ENCODE results near the gene REC114. TPM values are rescaled to one million over a fixed set of nuclear protein-coding genes. Genes with fewer than 3 reads are reported as not detected.
A peak's percentile ranks its signal among the peaks of the same experiment; 100 is the strongest.

Gene REC114
- total RNA-seq, 1 donor from 2014 or later = not detected

DNA sequence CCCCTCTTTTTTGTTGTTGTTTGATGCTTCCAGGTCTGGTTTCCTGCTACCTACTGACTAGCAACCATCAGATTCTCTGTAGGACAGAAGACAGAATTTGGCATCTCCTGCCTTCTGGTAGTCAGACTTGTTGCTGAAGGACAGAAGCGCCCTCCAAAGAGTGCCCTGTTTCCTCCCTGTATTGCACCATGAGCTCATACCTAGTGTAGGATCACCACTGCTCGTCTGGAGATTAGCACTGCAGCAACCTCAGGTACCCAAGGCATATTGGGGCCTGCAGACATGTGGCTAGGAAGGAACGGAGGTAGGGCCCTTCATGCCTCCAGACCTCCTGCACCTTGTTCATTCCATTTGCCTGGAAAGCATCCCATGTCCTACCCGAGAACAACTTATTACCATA lies 112.1 kb downstream of the REC114 start:
- H3K27me3 ChIP-seq (ENCODE audit: control insufficient read depth, insufficient read depth, low read length) = no peaks in the 10 kb centered on the region
- TF ChIP-seq, protein P1, sequence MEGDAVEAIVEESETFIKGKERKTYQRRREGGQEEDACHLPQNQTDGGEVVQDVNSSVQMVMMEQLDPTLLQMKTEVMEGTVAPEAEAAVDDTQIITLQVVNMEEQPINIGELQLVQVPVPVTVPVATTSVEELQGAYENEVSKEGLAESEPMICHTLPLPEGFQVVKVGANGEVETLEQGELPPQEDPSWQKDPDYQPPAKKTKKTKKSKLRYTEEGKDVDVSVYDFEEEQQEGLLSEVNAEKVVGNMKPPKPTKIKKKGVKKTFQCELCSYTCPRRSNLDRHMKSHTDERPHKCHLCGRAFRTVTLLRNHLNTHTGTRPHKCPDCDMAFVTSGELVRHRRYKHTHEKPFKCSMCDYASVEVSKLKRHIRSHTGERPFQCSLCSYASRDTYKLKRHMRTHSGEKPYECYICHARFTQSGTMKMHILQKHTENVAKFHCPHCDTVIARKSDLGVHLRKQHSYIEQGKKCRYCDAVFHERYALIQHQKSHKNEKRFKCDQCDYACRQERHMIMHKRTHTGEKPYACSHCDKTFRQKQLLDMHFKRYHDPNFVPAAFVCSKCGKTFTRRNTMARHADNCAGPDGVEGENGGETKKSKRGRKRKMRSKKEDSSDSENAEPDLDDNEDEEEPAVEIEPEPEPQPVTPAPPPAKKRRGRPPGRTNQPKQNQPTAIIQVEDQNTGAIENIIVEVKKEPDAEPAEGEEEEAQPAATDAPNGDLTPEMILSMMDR (IDR thresholded peaks at IDR 0.05; ENCODE audit: insufficient read depth, low read length, poor library complexity, severe bottlenecking) = no peak
- H3K4me3 ChIP-seq (ENCODE audit: low read depth, low read length) = no peak overlapping the region
- H3K36me3 ChIP-seq (ENCODE audit: control insufficient read depth, insufficient read depth, low read length) = no peaks in the 10 kb centered on the region
- DNase-seq (ENCODE audit: low read depth) = no peak

DNA sequence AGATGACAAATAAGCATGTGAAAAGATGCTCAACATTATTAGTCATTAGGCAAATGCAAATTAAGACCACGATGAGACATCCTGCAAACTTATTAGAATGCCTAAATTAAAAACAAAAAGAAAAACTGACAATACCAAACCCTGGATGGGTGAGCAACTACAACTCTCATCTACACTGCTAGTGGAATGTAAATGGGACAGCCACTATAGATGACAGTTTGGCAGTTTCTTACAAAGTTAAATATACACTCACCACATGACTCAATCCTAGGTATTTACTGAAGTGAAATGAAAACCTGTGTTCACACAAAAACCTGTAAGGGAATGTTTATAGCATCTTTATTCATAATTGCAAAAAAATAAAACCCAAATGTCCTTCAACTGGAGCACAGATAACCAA lies 115.6 kb downstream of the REC114 start:
- H3K4me3 ChIP-seq (ENCODE audit: low read depth, low read length) = no peak overlapping the region
- H3K36me3 ChIP-seq (ENCODE audit: control insufficient read depth, insufficient read depth, low read length) = no peaks in the 10 kb centered on the region
- H3K27me3 ChIP-seq (ENCODE audit: control insufficient read depth, insufficient read depth, low read length) = no peaks in the 10 kb centered on the region
- TF ChIP-seq, protein P1 (IDR thresholded peaks at IDR 0.05; ENCODE audit: insufficient read depth, low read length, poor library complexity, severe bottlenecking) = no peak
- DNase-seq (ENCODE audit: low read depth) = no peak

DNA sequence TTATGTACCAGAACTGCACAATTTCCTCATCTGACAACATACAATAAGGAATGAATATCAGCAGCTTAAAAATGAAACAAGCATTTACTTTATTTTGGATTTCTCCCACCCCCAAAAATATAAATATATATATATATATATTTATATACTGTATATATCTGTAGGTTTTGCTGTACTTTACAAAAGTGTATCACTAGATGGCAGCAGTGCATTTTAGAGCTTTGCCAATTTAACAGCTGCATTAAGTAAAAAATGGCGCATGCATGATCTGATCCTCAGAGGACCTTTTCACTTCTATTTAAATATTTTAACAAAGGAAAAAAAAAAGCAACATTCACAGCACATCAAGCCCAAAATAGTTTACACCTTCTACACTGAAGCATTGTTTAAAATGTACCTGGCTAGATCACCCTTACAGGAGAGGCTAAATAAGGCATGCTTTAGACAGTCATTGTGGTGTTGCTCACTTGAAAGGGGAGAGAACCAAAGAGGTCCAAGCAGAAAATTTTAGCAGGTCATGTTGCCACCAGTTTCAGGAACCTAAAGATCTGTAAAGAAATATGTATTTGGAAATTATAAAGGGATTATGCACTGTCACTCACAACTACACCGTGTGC lies 117.6 kb downstream of the REC114 start:
- Histone ChIP-seq H3K4me3 (ENCODE audit: low read depth, low read length) (no peak overlapping the region), H3K27me3 (ENCODE audit: control insufficient read depth, insufficient read depth, low read length) (no peaks in the 10 kb centered on the region), H3K36me3 (ENCODE audit: control insufficient read depth, insufficient read depth, low read length) (no peaks in the 10 kb centered on the region)
- TF ChIP-seq, protein P1 (IDR thresholded peaks at IDR 0.05; ENCODE audit: insufficient read depth, low read length, poor library complexity, severe bottlenecking) = peak; percentile 44
- DNase-seq (ENCODE audit: low read depth) = peak; percentile 47

DNA sequence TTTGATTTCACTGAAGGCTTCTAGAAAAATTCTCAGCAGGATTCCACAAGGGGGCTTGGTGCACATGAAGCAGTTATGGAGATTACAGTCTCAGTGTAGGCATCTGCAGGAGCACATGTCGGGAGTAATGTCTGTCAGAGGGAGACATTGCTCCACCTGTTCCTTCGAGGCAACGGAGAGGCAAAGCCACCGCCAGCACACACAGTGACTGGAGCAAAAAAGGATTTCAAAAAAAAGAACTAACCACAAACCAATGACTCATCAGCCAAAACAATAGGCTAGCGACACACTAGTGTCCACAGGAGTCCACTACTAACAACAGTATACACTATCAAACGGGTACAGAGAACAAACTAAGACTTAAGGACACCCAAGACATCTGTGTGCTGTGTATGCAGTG lies 121.3 kb downstream of the REC114 start:
- Histone ChIP-seq H3K27me3 (ENCODE audit: control insufficient read depth, insufficient read depth, low read length) (no peaks in the 10 kb centered on the region), H3K36me3 (ENCODE audit: control insufficient read depth, insufficient read depth, low read length) (no peaks in the 10 kb centered on the region), H3K4me3 (ENCODE audit: low read depth, low read length) (no peak overlapping the region)
- DNase-seq (ENCODE audit: low read depth) = peak; percentile 38
- TF ChIP-seq, protein P1 (IDR thresholded peaks at IDR 0.05; ENCODE audit: insufficient read depth, low read length, poor library complexity, severe bottlenecking) = peak; percentile 20

DNA sequence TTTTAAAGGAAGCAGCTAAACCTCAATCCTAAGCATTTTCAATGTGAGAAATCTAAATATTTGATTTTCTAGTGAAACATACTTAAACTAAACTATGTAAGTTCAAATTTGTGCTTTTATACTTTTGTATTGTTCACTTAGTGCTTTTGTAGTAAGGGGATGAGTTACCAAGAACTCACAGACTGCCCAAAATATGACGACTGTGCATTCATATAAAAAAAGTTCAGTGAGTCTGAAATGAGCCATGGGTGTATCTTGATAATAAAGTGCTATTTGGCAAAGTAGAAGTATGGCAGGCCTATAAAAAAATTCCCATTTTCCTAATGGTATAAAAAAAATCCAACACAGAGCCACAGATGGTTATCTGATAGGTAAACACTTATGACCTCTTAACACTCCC lies 124.1 kb downstream of the REC114 start:
- H3K36me3 ChIP-seq (ENCODE audit: control insufficient read depth, insufficient read depth, low read length) = peaks cover 1% of the 10 kb centered on the region
- TF ChIP-seq, protein P1 (IDR thresholded peaks at IDR 0.05; ENCODE audit: insufficient read depth, low read length, poor library complexity, severe bottlenecking) = no peak
- H3K27me3 ChIP-seq (ENCODE audit: control insufficient read depth, insufficient read depth, low read length) = no peaks in the 10 kb centered on the region
- no peak overlapping the region for H3K4me3 ChIP-seq (ENCODE audit: low read depth, low read length)
- no peak for DNase-seq (ENCODE audit: low read depth)
